ENCODE measurements around the gene KPNB1.

KPNB1 gene

DNA sequence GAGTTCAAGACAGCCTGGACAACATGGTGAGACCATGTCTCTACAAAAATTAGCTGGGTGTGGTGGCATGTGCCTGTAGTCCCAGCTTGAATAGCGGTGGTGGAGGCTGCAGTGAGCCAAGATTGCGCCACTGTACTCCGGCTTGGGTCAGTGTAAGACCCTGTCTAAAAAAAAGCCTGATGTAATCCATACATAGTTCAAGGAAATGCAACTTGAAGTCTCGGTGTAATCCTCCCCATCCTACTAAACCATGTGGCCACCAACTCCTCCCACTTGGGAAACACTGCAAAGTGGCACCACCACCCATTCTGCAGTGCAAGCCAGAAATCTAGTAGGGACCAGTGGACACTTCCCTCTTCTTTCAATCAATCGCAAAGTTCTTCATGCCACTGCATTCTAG lies 5.4 kb upstream of the KPNB1 start:
- H3K27ac ChIP-seq = no peak overlapping the region
- H2AFZ ChIP-seq (ENCODE audit: low read depth) = no peak overlapping the region
- H3K4me2 ChIP-seq = no peak overlapping the region
- no peak overlapping the region for H3K4me3 ChIP-seq (IDR thresholded peaks at IDR 0.05; ENCODE audit: insufficient read depth, low read depth, low read length)
- H3K27me3 ChIP-seq (ENCODE audit: insufficient read depth, low read depth) = no peaks in the 10 kb centered on the region
- H3K9ac ChIP-seq = no peak overlapping the region
- TF ChIP-seq, protein P1, sequence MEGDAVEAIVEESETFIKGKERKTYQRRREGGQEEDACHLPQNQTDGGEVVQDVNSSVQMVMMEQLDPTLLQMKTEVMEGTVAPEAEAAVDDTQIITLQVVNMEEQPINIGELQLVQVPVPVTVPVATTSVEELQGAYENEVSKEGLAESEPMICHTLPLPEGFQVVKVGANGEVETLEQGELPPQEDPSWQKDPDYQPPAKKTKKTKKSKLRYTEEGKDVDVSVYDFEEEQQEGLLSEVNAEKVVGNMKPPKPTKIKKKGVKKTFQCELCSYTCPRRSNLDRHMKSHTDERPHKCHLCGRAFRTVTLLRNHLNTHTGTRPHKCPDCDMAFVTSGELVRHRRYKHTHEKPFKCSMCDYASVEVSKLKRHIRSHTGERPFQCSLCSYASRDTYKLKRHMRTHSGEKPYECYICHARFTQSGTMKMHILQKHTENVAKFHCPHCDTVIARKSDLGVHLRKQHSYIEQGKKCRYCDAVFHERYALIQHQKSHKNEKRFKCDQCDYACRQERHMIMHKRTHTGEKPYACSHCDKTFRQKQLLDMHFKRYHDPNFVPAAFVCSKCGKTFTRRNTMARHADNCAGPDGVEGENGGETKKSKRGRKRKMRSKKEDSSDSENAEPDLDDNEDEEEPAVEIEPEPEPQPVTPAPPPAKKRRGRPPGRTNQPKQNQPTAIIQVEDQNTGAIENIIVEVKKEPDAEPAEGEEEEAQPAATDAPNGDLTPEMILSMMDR (conservative IDR thresholded peaks at IDR 0.05; ENCODE audit: low read depth, low read length) = no peak
- H3K79me2 ChIP-seq (ENCODE audit: insufficient read depth, low read depth) = no peaks in the 10 kb centered on the region; the same call in 1 of the 2 replicates
- H3K4me1 ChIP-seq (ENCODE audit: low read depth, poor library complexity, severe bottlenecking) = peaks cover 18% of the 10 kb centered on the region
- no peaks in the 10 kb centered on the region for H3K36me3 ChIP-seq (ENCODE audit: insufficient read depth)
- no peaks in the 10 kb centered on the region for H4K20me1 ChIP-seq (ENCODE audit: insufficient read depth)

DNA sequence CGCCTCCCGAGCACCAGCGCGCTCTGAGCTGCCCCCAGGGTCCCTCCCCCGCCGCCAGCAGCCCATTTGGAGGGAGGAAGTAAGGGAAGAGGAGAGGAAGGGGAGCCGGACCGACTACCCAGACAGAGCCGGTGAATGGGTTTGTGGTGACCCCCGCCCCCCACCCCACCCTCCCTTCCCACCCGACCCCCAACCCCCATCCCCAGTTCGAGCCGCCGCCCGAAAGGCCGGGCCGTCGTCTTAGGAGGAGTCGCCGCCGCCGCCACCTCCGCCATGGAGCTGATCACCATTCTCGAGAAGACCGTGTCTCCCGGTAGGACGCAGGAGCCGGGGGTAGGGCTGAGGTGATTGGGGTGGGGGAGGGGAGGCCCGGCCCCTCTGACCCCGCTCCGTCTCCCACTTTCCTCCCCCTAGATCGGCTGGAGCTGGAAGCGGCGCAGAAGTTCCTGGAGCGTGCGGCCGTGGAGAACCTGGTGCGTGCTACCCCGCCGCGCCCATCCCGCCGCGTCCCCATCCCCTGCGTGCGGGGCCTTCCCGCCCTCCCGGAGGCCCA lies 329 bp downstream of the KPNB1 start:
- H3K79me2 ChIP-seq (ENCODE audit: insufficient read depth, low read depth) = peaks cover 45% of the 10 kb centered on the region
- peaks cover 49% of the 10 kb centered on the region for H3K4me1 ChIP-seq (ENCODE audit: low read depth, poor library complexity, severe bottlenecking)
- peak overlapping the region; percentile 40; the same call in 1 of the 2 replicates for H3K27ac ChIP-seq
- TF ChIP-seq, protein P1 (conservative IDR thresholded peaks at IDR 0.05; ENCODE audit: low read depth, low read length) = no peak
- peak overlapping the region; percentile 56; the same call in 1 of the 2 replicates for H3K9ac ChIP-seq
- no peak overlapping the region for H3K4me2 ChIP-seq
- peaks cover 12% of the 10 kb centered on the region; the same call in 1 of the 2 replicates for H3K36me3 ChIP-seq (ENCODE audit: insufficient read depth)
- peaks cover 10% of the 10 kb centered on the region; the same call in 1 of the 2 replicates for H4K20me1 ChIP-seq (ENCODE audit: insufficient read depth)
- no peak overlapping the region for H2AFZ ChIP-seq (ENCODE audit: low read depth)
- H3K27me3 ChIP-seq (ENCODE audit: insufficient read depth, low read depth) = no peaks in the 10 kb centered on the region
- no peak overlapping the region for H3K4me3 ChIP-seq (IDR thresholded peaks at IDR 0.05; ENCODE audit: insufficient read depth, low read depth, low read length)

DNA sequence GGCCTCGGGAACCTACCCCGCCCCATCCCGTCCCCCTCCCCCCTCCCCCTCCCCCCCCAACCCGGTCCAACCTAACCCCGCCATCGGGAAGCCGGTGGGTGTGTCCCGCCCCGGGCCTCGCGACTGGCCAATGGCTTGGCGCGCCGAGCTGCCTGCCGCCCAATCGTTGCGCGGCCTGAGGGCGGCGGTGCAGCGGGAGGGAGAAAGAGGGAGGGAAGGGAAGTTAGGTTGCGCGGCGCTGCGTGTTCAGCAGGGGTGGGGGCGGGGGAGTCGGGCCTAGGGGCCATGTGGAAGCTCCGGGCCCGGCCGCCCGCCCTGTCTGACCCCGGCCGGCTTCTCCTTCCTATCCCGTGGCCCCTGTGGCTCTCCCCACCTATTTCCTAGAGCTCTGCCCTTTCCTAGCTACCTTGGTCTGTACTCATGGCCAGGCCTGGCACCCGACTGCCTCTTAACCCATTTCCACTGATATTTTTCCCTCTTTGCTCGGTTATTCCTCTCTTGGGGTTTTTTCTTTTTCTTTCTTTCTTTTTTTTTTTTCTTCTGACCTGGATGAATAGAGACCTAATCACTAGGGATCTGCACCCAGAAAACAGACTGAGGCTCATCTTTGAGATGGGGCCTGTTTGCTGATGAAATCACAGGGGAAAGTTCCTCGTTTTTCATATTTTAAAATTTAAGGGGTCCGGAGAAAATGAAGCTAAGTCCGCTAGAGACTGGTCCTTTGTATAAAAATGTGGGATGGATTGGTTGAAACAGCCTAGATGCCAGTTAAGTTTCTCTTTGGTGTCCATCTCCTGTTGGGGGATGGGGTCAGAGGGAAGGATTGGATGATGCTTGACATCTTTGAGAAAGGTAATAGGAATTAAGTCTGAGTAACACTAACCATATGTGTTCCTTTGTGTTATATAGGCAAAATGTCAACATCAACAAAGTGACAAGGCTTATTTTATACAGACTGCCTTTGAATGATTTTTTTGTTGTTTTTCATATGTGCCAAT lies 1.1 kb downstream of the KPNB1 start:
- Histone ChIP-seq H3K36me3 (ENCODE audit: insufficient read depth) (peaks cover 16% of the 10 kb centered on the region; the same call in 1 of the 2 replicates), H3K4me3 (IDR thresholded peaks at IDR 0.05; ENCODE audit: insufficient read depth, low read depth, low read length) (no peak overlapping the region)

DNA sequence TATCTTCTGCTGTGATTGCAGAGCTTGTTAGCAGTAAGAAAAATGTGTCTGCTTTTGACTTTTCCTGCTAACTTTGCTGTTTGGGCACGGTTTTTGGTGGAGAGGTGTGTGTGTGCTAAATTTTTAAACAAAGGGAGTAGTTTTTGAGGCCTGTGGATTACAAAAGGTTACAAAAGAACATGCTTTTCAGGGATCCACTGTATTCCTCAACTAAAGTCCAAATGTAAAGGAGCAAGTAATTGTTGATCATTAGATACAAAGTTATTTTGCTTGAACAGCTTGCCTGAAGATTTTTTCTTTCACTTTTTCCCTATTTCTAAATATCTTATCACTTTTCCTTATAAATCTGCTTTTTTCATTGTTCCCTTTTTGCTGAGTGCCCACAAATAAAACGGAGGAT lies 2.0 kb downstream of the KPNB1 start:
- TF ChIP-seq, protein P1 (conservative IDR thresholded peaks at IDR 0.05; ENCODE audit: low read depth, low read length) = no peak
- H3K4me2 ChIP-seq = peak overlapping the region; percentile 74
- peaks cover 16% of the 10 kb centered on the region; the same call in 1 of the 2 replicates for H3K36me3 ChIP-seq (ENCODE audit: insufficient read depth)
- H3K27ac ChIP-seq = no peak overlapping the region
- H2AFZ ChIP-seq (ENCODE audit: low read depth) = no peak overlapping the region
- H3K79me2 ChIP-seq (ENCODE audit: insufficient read depth, low read depth) = peaks cover 61% of the 10 kb centered on the region
- no peak overlapping the region for H3K4me3 ChIP-seq (IDR thresholded peaks at IDR 0.05; ENCODE audit: insufficient read depth, low read depth, low read length)
- H3K4me1 ChIP-seq (ENCODE audit: low read depth, poor library complexity, severe bottlenecking) = peaks cover 65% of the 10 kb centered on the region
- H3K27me3 ChIP-seq (ENCODE audit: insufficient read depth, low read depth) = no peaks in the 10 kb centered on the region
- H4K20me1 ChIP-seq (ENCODE audit: insufficient read depth) = peaks cover 18% of the 10 kb centered on the region
- peak overlapping the region; percentile 77; the same call in 1 of the 2 replicates for H3K9ac ChIP-seq

More for the DNA sequence above, 1.1 kb downstream of the KPNB1 start:
- Histone ChIP-seq H3K4me2 (peak overlapping the region; percentile 74), H2AFZ (ENCODE audit: low read depth) (no peak overlapping the region), H4K20me1 (ENCODE audit: insufficient read depth) (peaks cover 15% of the 10 kb centered on the region), H3K27me3 (ENCODE audit: insufficient read depth, low read depth) (no peaks in the 10 kb centered on the region), H3K9ac (peak overlapping the region; percentile 77), H3K27ac (peak overlapping the region; percentile 64), H3K4me1 (ENCODE audit: low read depth, poor library complexity, severe bottlenecking) (peaks cover 57% of the 10 kb centered on the region), H3K79me2 (ENCODE audit: insufficient read depth, low read depth) (peaks cover 53% of the 10 kb centered on the region)
- TF ChIP-seq, protein P1 (conservative IDR thresholded peaks at IDR 0.05; ENCODE audit: low read depth, low read length) = no peak

Measured in KMS-11 (cell line).